ENCODE measurements around the gene EIF4E.

DNA sequence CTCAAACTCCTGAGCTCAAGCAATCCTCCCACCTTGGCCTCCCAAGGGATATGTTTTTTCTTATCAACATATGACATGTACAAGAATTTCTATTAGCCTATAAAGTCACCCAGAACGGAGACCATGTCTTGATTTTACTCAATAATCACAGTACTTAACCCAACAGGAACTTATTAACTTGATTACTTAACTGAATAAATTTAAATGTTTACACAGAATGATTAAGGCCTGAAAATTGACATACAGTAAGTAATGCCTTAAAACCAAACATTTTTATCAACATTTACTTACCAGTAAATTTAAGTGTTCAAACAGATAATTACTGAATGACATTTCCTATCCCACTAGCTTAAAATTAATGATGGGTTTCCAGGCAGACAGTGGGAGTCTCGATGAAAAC lies 25.4 kb downstream of the EIF4E start:
- TF ChIP-seq TAF1 (IDR thresholded peaks at IDR 0.05; ENCODE audit: borderline replicate concordance, low read depth, low read length): no peak
- no peak for TF ChIP-seq POLR2A (IDR thresholded peaks at IDR 0.05; ENCODE audit: low read depth, low read length)
